ENCODE measurements around the gene COL6A6. TPM values are rescaled to one million over a fixed set of nuclear protein-coding genes. Genes with fewer than 3 reads are reported as not detected.

COL6A6 gene
- polyA plus RNA-seq, 1 donor (not counting 4 experiments of a cell fraction or from before 2014, with no cell fraction given): not detected

DNA sequence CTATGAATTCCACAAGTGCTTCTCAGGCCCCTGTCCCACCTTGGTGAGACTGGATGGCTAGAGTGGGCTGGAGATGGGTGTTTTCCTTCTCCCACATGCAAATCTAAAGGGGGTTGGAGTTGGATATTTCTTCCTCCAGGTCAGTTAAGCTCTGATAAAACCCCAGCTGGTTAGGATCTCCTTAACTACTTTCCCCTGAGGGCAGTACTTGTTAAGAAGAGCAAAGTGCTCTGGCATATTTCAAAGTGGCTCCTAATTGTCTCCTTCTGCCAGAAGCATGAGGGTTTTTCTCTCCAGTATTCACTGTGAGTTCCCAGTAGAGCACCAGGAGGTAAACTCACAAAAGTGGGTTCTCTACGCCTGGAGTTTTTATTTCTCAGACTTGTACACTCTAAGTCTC is 31.4 kb downstream of the COL6A6 start:
- H3K9me1 ChIP-seq (ENCODE audit: control insufficient read depth, extremely low read depth, insufficient read depth, low read length): no peaks in the 10 kb centered on the region
- H3K9ac ChIP-seq (ENCODE audit: control insufficient read depth, extremely low read depth, insufficient read depth, low read length): no peak overlapping the region
- no peaks in the 10 kb centered on the region for H3K4me1 ChIP-seq (ENCODE audit: control insufficient read depth, extremely low read depth, insufficient read depth, low read length)
- DNase-seq (ENCODE audit: low read depth, low spot score) (no peak), FAIRE-seq (no peak)
- no peak overlapping the region for H3K27ac ChIP-seq (ENCODE audit: control insufficient read depth, insufficient read depth, low read length)
- H2AFZ ChIP-seq (ENCODE audit: control insufficient read depth, low read length): no peak overlapping the region
- no peak overlapping the region for H3K4me3 ChIP-seq (ENCODE audit: control insufficient read depth in 2 of 3, extremely low read depth in 1 of 3, insufficient read depth in 2 of 3, low read depth in 1 of 3, low read length in 3 of 3)
- TF ChIP-seq EZH2 (IDR thresholded peaks at IDR 0.05; ENCODE audit: low read length): no peak
- TF ChIP-seq, protein P1, sequence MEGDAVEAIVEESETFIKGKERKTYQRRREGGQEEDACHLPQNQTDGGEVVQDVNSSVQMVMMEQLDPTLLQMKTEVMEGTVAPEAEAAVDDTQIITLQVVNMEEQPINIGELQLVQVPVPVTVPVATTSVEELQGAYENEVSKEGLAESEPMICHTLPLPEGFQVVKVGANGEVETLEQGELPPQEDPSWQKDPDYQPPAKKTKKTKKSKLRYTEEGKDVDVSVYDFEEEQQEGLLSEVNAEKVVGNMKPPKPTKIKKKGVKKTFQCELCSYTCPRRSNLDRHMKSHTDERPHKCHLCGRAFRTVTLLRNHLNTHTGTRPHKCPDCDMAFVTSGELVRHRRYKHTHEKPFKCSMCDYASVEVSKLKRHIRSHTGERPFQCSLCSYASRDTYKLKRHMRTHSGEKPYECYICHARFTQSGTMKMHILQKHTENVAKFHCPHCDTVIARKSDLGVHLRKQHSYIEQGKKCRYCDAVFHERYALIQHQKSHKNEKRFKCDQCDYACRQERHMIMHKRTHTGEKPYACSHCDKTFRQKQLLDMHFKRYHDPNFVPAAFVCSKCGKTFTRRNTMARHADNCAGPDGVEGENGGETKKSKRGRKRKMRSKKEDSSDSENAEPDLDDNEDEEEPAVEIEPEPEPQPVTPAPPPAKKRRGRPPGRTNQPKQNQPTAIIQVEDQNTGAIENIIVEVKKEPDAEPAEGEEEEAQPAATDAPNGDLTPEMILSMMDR (optimal IDR thresholded peaks at IDR 0.05 in 1 of 3, IDR thresholded peaks at IDR 0.05 in 1 of 3, conservative IDR thresholded peaks at IDR 0.05 in 1 of 3; ENCODE audit: extremely low read depth in 1 of 3, insufficient read depth in 2 of 3, low read length in 3 of 3): no peak
- H3K4me2 ChIP-seq (ENCODE audit: control insufficient read depth, extremely low read depth, insufficient read depth, low read depth, low read length): no peak overlapping the region
- H3K36me3 ChIP-seq (ENCODE audit: control insufficient read depth in 2 of 2, extremely low read depth in 1 of 2, insufficient read depth in 2 of 2, low read length in 2 of 2): no peaks in the 10 kb centered on the region
- no peaks in the 10 kb centered on the region for H3K9me3 ChIP-seq (ENCODE audit: control insufficient read depth, low read depth, low read length)
- H4K20me1 ChIP-seq (ENCODE audit: control insufficient read depth, extremely low read depth, insufficient read depth, low read length): no peaks in the 10 kb centered on the region
- no peaks in the 10 kb centered on the region for H3K79me2 ChIP-seq (ENCODE audit: control insufficient read depth, insufficient read depth, low read length)
- dilution Hi-C loops (cut with MboI; ENCODE audit: extremely low pct_ligation_motif_present, low sequenced_read_pairs): no loop called here
- no peaks in the 10 kb centered on the region for H3K27me3 ChIP-seq (ENCODE audit: control insufficient read depth, extremely low read depth, insufficient read depth, low read length)

DNA sequence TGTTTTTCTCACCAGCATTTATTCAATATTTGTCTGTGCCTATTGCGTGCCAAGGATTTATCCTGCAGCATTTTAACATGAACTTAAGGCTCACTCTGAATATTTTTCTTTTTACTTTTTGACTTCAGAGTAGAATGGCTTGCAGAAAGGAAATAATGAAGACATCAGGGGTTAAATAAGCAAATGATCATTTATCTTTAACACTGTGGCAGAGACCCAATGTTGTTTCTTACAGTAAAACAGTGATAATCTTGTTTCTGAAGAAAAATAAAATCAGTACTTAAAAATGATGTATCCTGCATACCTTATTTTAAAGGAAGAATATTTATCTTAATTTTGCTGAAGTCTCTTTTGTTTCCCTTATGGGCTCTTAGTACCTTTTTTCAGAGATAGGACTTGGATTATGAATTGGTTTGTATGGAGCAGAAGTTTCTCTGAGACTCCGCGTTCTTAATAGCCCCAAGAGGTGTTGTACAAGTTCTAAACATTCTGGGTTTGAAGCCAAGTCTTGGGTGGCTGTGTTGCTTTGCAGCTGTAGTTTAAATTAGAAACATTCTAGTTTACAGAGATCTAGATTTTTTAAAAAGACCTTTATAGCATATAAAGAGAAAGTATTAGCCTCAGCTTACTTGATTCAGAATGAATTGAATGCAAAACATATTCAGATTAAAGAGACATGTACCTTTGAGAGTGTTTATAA is 40.5 kb downstream of the COL6A6 start:
- H4K20me1 ChIP-seq (ENCODE audit: control insufficient read depth, extremely low read depth, insufficient read depth, low read length): no peaks in the 10 kb centered on the region
- no peaks in the 10 kb centered on the region for H3K27me3 ChIP-seq (ENCODE audit: control insufficient read depth, extremely low read depth, insufficient read depth, low read length)
- dilution Hi-C loops (cut with MboI; ENCODE audit: extremely low pct_ligation_motif_present, low sequenced_read_pairs): no loop called here
- no peak overlapping the region for H3K4me3 ChIP-seq (ENCODE audit: control insufficient read depth in 2 of 3, extremely low read depth in 1 of 3, insufficient read depth in 2 of 3, low read depth in 1 of 3, low read length in 3 of 3)
- no peaks in the 10 kb centered on the region for H3K36me3 ChIP-seq (ENCODE audit: control insufficient read depth in 2 of 2, extremely low read depth in 1 of 2, insufficient read depth in 2 of 2, low read length in 2 of 2)
- H3K4me2 ChIP-seq (ENCODE audit: control insufficient read depth, extremely low read depth, insufficient read depth, low read depth, low read length): no peak overlapping the region
- FAIRE-seq: no peak
- no peak overlapping the region for H3K9ac ChIP-seq (ENCODE audit: control insufficient read depth, extremely low read depth, insufficient read depth, low read length)
- H3K79me2 ChIP-seq (ENCODE audit: control insufficient read depth, insufficient read depth, low read length): no peaks in the 10 kb centered on the region
- no peak overlapping the region for H2AFZ ChIP-seq (ENCODE audit: control insufficient read depth, low read length)
- DNase-seq (ENCODE audit: low read depth, low spot score): no peak
- TF ChIP-seq EZH2 (IDR thresholded peaks at IDR 0.05; ENCODE audit: low read length): no peak
- TF ChIP-seq, protein P1 (optimal IDR thresholded peaks at IDR 0.05 in 1 of 3, IDR thresholded peaks at IDR 0.05 in 1 of 3, conservative IDR thresholded peaks at IDR 0.05 in 1 of 3; ENCODE audit: extremely low read depth in 1 of 3, insufficient read depth in 2 of 3, low read length in 3 of 3): no peak
- H3K9me3 ChIP-seq (ENCODE audit: control insufficient read depth, low read depth, low read length): no peaks in the 10 kb centered on the region
- no peaks in the 10 kb centered on the region for H3K9me1 ChIP-seq (ENCODE audit: control insufficient read depth, extremely low read depth, insufficient read depth, low read length)
- H3K27ac ChIP-seq (ENCODE audit: control insufficient read depth, insufficient read depth, low read length): no peak overlapping the region
- H3K4me1 ChIP-seq (ENCODE audit: control insufficient read depth, extremely low read depth, insufficient read depth, low read length): no peaks in the 10 kb centered on the region
